ENCODE results near the gene CEP164. TPM values are rescaled to one million over a fixed set of nuclear protein-coding genes. Genes with fewer than 3 reads are reported as not detected.

The CEP164 gene
- total and polyA plus RNA-seq, 2 of the 8 experiments (the other 6 are each of a cell fraction or from before 2014, with no cell fraction given): 8.4 to 20.8 TPM

- no peak for TF ChIP-seq CTCF (IDR thresholded peaks at IDR 0.05; ENCODE audit: control extremely low read depth in 1 of 3, insufficient read depth in 1 of 3, low read depth in 1 of 3, low read length in 3 of 3)
- TF ChIP-seq TAF1 (IDR thresholded peaks at IDR 0.05; ENCODE audit: low read depth, low read length): no peak
These were observed 64.5 kb downstream of the CEP164 start (continued) for GRCh38 chr11:117392001-117392690.
